NT2/D1 (cell line): ENCODE measurements around the gene MGST2.

Source experiments
- SUZ12 ChIP-seq: IDR thresholded peaks from 2 replicates; pipeline ENCODE4 v1.6.1; 2011; ENCODE audit not compliant: insufficient read length, insufficient read depth; ENCODE audit errors: extremely low read depth
- YY1 ChIP-seq: IDR thresholded peaks from 2 replicates; pipeline ENCODE4 v1.6.1; 2011; ENCODE audit not compliant: insufficient read length, insufficient read depth
- ZNF274 ChIP-seq: IDR thresholded peaks from 2 replicates; pipeline ENCODE4 v1.6.1; 2011; ENCODE audit warnings: mild to moderate bottlenecking, low read depth, low read length

DNA sequence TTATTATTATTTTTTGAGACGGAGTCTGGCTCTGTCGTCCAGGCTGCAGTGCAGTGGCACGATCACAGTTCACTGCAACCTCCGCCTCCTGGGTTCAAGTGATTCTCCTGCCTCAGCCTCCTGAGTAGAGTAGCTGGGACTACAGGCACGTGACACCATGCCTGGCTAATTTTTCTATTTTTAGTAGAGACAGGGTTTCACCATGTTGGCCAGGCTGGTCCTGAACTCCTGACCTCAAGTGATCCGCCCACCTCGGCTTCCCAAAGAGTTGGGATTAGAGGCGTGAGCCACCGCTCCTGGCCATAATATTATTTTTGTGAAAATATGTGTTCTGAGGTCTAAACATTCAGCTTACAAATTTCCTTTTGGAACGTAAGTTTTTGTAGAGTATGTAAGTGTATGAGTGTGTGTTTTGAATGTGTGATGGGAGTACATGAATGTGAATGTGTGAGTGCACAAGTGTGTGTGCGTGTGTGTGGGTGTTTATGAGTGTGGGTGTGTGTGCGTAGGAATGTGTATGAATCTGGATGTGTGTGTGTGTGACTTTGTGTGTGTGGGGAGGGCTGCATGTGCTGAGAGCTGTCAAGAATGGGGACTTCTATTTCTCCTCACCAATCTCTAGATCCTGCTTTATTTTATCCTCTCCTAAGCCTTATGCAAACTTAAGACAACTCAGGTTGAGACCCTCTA lies 5.7 kb upstream of the MGST2 start:
- TF ChIP-seq ZNF274, result no peak
- TF ChIP-seq SUZ12, result no peak
- no peak for TF ChIP-seq YY1
